ENCODE measurements around the gene ME3. TPM values are rescaled to one million over a fixed set of nuclear protein-coding genes. Genes with fewer than 3 reads are reported as not detected.

ME3 gene
- polyA plus RNA-seq, 1 donor (not counting 4 experiments of a cell fraction or from before 2014, with no cell fraction given), result 1.0 TPM

- dilution Hi-C loops (cut with MboI; ENCODE audit: extremely low pct_ligation_motif_present, low sequenced_read_pairs), result no loop called here
- Histone ChIP-seq H3K4me3 (ENCODE audit: control insufficient read depth in 2 of 3, extremely low read depth in 1 of 3, insufficient read depth in 2 of 3, low read depth in 1 of 3, low read length in 3 of 3) (no peak overlapping the region), H2AFZ (ENCODE audit: control insufficient read depth, low read length) (no peak overlapping the region), H3K4me2 (ENCODE audit: control insufficient read depth, extremely low read depth, insufficient read depth, low read depth, low read length) (no peak overlapping the region), H3K9me3 (ENCODE audit: control insufficient read depth, low read depth, low read length) (no peaks in the 10 kb centered on the region), H3K4me1 (ENCODE audit: control insufficient read depth, extremely low read depth, insufficient read depth, low read length) (peaks cover 18% of the 10 kb centered on the region), H3K36me3 (ENCODE audit: control insufficient read depth in 2 of 2, extremely low read depth in 1 of 2, insufficient read depth in 2 of 2, low read length in 2 of 2) (no peaks in the 10 kb centered on the region), H3K27ac (ENCODE audit: control insufficient read depth, insufficient read depth, low read length) (no peak overlapping the region), H3K9me1 (ENCODE audit: control insufficient read depth, extremely low read depth, insufficient read depth, low read length) (no peaks in the 10 kb centered on the region), H3K27me3 (ENCODE audit: control insufficient read depth, extremely low read depth, insufficient read depth, low read length) (no peaks in the 10 kb centered on the region), H4K20me1 (ENCODE audit: control insufficient read depth, extremely low read depth, insufficient read depth, low read length) (no peaks in the 10 kb centered on the region), H3K9ac (ENCODE audit: control insufficient read depth, extremely low read depth, insufficient read depth, low read length) (no peak overlapping the region), H3K79me2 (ENCODE audit: control insufficient read depth, insufficient read depth, low read length) (no peaks in the 10 kb centered on the region)
- TF ChIP-seq, protein P1, sequence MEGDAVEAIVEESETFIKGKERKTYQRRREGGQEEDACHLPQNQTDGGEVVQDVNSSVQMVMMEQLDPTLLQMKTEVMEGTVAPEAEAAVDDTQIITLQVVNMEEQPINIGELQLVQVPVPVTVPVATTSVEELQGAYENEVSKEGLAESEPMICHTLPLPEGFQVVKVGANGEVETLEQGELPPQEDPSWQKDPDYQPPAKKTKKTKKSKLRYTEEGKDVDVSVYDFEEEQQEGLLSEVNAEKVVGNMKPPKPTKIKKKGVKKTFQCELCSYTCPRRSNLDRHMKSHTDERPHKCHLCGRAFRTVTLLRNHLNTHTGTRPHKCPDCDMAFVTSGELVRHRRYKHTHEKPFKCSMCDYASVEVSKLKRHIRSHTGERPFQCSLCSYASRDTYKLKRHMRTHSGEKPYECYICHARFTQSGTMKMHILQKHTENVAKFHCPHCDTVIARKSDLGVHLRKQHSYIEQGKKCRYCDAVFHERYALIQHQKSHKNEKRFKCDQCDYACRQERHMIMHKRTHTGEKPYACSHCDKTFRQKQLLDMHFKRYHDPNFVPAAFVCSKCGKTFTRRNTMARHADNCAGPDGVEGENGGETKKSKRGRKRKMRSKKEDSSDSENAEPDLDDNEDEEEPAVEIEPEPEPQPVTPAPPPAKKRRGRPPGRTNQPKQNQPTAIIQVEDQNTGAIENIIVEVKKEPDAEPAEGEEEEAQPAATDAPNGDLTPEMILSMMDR (optimal IDR thresholded peaks at IDR 0.05 in 1 of 3, IDR thresholded peaks at IDR 0.05 in 1 of 3, conservative IDR thresholded peaks at IDR 0.05 in 1 of 3; ENCODE audit: extremely low read depth in 1 of 3, insufficient read depth in 2 of 3, low read length in 3 of 3), result no peak
- no peak for TF ChIP-seq EZH2 (IDR thresholded peaks at IDR 0.05; ENCODE audit: low read length)
- DNase-seq (ENCODE audit: low read depth, low spot score), result no peak
- no peak for FAIRE-seq
Observed at GRCh38 chr11:86574493-86575207, 97.8 kb downstream of the ME3 start.

DNA sequence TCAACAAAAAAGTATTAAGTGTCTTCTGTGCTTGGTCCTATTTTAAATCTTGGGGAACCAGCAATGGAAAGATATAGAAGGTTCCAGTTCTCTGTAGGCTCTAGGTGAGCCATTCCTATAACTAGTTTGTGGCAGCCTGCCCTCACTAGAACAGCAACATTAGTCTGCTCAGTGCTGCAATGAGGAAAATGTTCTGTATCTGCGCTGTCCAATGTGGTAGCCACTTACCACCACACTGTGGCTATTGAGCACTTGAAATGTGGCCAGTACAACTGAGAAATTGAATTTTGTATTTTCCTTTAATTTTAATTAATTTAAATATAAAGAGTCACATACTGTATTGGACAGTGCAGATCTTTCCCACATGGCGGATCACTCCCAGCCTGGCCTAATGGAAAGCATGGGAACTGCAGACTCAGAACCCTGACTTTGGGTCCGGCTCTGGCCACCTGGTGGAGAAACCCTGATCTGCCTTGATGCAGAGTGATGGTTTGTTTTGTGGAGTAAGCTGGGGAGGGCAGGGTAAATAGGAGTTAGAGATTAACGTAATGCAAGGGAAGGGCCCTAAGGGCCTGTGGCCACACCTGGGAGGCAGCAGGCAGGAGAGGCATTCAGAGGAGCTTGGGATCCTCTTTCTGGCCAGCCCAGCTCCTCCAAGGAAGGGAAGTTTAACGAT is 101.0 kb downstream of the ME3 start:
- FAIRE-seq (no peak), DNase-seq (ENCODE audit: low read depth, low spot score) (no peak)
- H2AFZ ChIP-seq (ENCODE audit: control insufficient read depth, low read length), result no peak overlapping the region
- H3K27ac ChIP-seq (ENCODE audit: control insufficient read depth, insufficient read depth, low read length), result no peak overlapping the region
- H3K4me3 ChIP-seq (ENCODE audit: control insufficient read depth in 2 of 3, extremely low read depth in 1 of 3, insufficient read depth in 2 of 3, low read depth in 1 of 3, low read length in 3 of 3), result no peak overlapping the region
- H3K4me2 ChIP-seq (ENCODE audit: control insufficient read depth, extremely low read depth, insufficient read depth, low read depth, low read length), result no peak overlapping the region
- H3K79me2 ChIP-seq (ENCODE audit: control insufficient read depth, insufficient read depth, low read length), result no peaks in the 10 kb centered on the region
- peaks cover 6% of the 10 kb centered on the region for H3K4me1 ChIP-seq (ENCODE audit: control insufficient read depth, extremely low read depth, insufficient read depth, low read length)
- no peaks in the 10 kb centered on the region for H3K9me3 ChIP-seq (ENCODE audit: control insufficient read depth, low read depth, low read length)
- no peaks in the 10 kb centered on the region for H3K27me3 ChIP-seq (ENCODE audit: control insufficient read depth, extremely low read depth, insufficient read depth, low read length)
- no peak for TF ChIP-seq EZH2 (IDR thresholded peaks at IDR 0.05; ENCODE audit: low read length)
- TF ChIP-seq, protein P1 (optimal IDR thresholded peaks at IDR 0.05 in 1 of 3, IDR thresholded peaks at IDR 0.05 in 1 of 3, conservative IDR thresholded peaks at IDR 0.05 in 1 of 3; ENCODE audit: extremely low read depth in 1 of 3, insufficient read depth in 2 of 3, low read length in 3 of 3), result peak; percentile 57 to 71 (median 69)
- dilution Hi-C loops (cut with MboI; ENCODE audit: extremely low pct_ligation_motif_present, low sequenced_read_pairs), result no loop called here
- no peaks in the 10 kb centered on the region for H3K36me3 ChIP-seq (ENCODE audit: control insufficient read depth in 2 of 2, extremely low read depth in 1 of 2, insufficient read depth in 2 of 2, low read length in 2 of 2)
- H3K9ac ChIP-seq (ENCODE audit: control insufficient read depth, extremely low read depth, insufficient read depth, low read length), result no peak overlapping the region
- H3K9me1 ChIP-seq (ENCODE audit: control insufficient read depth, extremely low read depth, insufficient read depth, low read length), result no peaks in the 10 kb centered on the region
- no peaks in the 10 kb centered on the region for H4K20me1 ChIP-seq (ENCODE audit: control insufficient read depth, extremely low read depth, insufficient read depth, low read length)
